Fibroblast of mammary gland (primary cell): ENCODE data around the gene SLC22A12.

Experiments
- DNase-seq: peaks from one replicate; pipeline ENCODE4 v3.0.0-alpha.2; 2010; ENCODE audit warnings: low read depth
- H3K4me3 ChIP-seq: 2 replicates; pipeline ENCODE4 v1.5.1; 2011; ENCODE audit warnings: low read depth, mild to moderate bottlenecking, low read length, moderate library complexity; ENCODE audit not compliant: control insufficient read depth
- TF ChIP-seq, protein P1 (sequence below): conservative IDR thresholded peaks from 2 replicates; pipeline ENCODE4 v1.5.1; 2011; ENCODE audit warnings: low read depth, low read length, inconsistent platforms; ENCODE audit not compliant: control insufficient read depth, insufficient read depth

Gene SLC22A12

DNA sequence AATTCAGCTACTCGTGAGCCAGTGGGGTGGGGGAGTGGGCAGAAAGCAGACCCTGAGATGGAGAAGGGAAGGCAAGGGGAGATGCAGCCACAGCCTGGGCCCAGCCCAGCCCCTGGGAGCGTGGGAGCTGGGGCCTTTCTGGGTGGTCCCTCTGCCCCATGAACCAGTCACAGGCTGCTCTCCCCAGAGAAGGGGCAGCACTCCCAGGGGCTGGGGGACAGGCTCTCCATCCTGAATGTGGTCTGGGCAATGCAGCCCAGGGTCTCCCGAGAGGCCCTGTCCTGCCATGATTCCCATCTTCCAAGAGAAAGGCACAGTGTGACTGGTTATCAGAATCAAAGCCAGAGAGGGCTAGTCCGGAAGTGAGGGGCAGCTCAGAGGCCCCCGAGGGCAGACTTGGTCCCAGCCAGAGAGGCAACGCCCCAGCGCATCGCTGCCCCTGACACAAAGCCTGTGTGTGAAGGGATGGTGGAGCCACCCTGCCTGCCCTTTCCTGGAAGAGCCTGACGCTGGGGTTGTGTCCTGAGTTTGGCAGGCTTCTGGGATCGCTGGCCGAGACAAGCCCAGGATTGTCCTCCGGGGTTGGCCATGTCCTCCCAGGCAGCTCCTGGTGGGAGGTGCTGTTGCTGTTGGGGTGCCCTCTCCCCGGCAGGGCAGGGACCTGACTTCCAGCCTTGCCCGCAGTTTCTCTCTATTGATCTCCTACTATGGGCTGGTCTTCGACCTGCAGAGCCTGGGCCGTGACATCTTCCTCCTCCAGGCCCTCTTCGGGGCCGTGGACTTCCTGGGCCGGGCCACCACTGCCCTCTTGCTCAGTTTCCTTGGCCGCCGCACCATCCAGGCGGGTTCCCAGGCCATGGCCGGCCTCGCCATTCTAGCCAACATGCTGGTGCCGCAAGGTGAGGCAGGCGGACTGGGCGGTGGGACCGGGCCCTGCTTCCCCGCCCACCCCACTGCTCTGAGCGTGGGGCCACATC lies 23.8 kb upstream of the SLC22A12 start:
- TF ChIP-seq, protein P1, sequence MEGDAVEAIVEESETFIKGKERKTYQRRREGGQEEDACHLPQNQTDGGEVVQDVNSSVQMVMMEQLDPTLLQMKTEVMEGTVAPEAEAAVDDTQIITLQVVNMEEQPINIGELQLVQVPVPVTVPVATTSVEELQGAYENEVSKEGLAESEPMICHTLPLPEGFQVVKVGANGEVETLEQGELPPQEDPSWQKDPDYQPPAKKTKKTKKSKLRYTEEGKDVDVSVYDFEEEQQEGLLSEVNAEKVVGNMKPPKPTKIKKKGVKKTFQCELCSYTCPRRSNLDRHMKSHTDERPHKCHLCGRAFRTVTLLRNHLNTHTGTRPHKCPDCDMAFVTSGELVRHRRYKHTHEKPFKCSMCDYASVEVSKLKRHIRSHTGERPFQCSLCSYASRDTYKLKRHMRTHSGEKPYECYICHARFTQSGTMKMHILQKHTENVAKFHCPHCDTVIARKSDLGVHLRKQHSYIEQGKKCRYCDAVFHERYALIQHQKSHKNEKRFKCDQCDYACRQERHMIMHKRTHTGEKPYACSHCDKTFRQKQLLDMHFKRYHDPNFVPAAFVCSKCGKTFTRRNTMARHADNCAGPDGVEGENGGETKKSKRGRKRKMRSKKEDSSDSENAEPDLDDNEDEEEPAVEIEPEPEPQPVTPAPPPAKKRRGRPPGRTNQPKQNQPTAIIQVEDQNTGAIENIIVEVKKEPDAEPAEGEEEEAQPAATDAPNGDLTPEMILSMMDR, result no peak
- H3K4me3 ChIP-seq, result no peak overlapping the region

GRCh38 chr11:64568041-64568571 lies 22.9 kb upstream of the SLC22A12 start:
- TF ChIP-seq, protein P1, result no peak
- no peak for DNase-seq
- no peak overlapping the region for H3K4me3 ChIP-seq

More for the DNA sequence above, 23.8 kb upstream of the SLC22A12 start:
- no peak for DNase-seq

DNA sequence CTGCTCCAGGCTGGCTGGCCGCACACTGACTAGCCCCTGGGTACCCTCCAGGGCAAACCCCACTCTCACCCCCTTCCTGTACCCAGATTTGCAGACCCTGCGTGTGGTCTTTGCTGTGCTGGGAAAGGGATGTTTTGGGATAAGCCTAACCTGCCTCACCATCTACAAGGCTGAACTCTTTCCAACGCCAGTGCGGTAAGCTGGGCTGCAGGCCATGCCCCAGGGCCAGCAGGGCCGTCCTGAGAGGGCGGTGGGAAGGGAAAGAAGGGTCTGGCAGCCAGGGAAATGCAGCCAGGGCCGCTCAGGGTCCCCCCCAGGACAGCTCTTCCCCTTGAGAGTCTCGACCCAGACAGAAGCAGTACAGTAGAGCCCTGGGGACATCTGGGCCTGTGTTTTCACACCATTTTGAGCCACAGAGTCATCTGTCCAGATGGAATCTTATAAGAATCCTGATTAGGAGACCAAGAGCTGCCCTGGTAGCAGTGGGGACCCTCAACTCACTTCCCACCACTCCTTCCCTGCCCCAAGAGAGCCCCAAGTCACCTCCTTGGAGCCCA lies 22.4 kb upstream of the SLC22A12 start:
- TF ChIP-seq, protein P1, result no peak

GRCh38 chr11:64569300-64569970 lies 21.6 kb upstream of the SLC22A12 start:
- TF ChIP-seq, protein P1, result no peak
- no peak overlapping the region for H3K4me3 ChIP-seq
- no peak for DNase-seq

More for the DNA sequence above, 22.4 kb upstream of the SLC22A12 start:
- H3K4me3 ChIP-seq, result no peak overlapping the region
- no peak for DNase-seq

- TF ChIP-seq, protein P1, result no peak
- no peak overlapping the region for H3K4me3 ChIP-seq
- DNase-seq, result no peak
Observed at GRCh38 chr11:64570341-64570740, 20.7 kb upstream of the SLC22A12 start.

DNA sequence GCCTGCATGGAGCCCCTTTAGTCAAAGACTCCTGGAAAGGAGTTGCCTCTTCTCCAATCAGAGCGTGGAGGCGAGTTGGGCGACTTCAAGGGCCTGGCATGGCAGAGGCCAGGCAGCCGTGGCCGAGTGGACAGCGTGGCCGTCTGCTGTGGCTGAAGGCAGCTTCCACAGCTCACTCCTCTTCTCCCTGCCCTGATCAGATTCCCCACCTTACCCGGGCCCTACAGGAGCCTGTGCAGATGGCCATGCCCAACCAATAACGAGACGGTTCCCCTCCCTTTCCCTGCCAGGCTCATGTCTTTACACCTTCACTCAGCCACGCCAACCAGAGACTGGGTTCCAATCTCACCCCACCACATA lies 20.0 kb upstream of the SLC22A12 start:
- TF ChIP-seq, protein P1, result no peak
- no peak overlapping the region for H3K4me3 ChIP-seq
- DNase-seq, result no peak
